Tracheal epithelial cell (primary cell): ENCODE data around the gene CHRNB1. TPM values are rescaled to one million over a fixed set of nuclear protein-coding genes. Genes with fewer than 3 reads are reported as not detected.

Source experiments
- total RNA-seq: library from RNA; depleted of rRNA; stranded (reverse); fragments of >200 nt; gene quantifications from 2 replicates; pipeline ENCODE4 v1.2.1, GENCODE V29; 2014

Gene CHRNB1
- 6.2 and 8.7 TPM in 2 replicates for total RNA-seq

DNA sequence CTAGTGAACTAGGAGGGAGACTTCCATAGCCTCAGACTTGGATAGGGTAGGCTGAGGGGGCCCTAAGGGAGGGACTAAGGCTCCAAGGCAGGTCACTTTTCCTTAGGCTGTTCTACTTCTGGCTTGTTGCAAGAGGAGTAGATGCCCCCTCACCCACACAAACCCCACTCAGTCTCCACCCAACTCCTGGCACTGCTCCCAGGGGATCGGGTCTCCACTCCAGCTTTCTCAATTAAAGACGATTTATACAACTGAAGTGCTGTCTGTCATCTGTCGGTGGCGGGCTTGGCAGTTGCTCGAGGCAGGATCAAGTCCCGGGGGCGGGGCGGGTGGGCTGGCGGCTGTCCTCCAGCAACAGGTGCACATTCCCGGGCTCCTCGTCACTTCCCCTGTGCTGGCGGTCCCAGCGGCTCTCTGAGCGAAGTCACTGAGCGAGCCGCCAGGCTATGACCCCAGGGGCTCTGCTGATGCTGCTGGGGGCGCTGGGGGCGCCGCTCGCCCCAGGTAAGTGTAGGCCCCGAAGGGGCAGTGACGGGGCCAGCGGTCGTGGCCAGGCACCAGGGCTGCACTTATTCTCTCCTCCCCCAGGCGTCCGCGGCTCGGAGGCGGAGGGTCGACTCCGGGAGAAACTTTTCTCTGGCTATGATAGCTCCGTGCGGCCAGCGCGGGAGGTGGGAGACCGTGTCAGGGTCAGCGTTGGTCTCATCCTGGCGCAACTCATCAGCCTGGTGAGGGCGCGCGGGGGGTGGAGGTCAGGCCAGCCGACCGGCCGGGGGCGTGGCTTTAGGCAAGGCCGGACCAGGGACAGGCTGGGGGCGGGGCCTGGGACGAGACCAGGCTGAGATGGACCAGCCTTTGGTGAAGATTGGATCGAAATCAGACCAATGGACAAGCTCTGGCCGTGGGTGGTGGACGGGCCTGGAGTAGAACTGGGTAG lies at the start of gene CHRNB1:
Gene CHRNB1, plus strand, starts transcription at position 380 of the 937 bp plus-strand sequence. Its CDS starts 67 bp downstream, at position 447.

DNA sequence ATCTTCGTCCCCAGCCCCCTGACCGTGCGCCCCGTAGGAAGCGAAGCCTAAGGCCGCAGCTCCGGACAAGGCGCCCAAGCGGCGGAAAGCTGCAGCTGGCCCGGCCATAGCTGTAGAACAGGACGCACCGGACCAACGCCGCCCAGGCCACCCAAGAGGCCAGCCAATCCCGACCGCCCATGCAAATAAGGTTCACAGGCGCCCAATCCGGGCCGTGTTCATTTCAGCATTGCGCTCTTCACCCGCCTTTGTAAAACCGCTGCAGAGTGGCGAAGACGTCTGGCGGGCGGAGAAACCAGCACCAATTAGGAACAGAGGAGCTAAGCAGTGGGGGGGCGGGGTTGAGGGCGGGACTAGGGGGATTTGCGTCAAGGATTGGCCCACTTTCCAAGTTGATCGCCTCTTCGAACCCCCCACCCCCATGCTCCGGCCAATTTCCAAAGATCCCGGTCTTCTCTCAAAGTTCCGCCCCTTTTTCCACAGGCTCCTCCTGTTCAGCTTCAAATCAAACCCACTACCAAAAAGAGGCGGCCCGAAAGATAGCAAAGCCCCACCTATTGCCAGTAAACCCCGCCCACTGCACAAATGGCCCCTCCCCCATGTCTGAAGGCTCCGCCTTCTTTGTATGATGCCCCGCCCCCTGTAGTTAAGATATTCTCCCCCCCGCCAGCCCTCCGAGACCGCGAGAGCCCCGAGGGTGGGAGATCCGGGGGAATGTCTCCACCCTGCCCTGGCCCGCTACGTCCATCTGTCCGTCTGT lies 40.7 kb upstream of the CHRNB1 start, which contains the start of gene TMEM256:
Gene TMEM256, minus strand, starts transcription at position 121 of the 760 bp plus-strand sequence. Its CDS starts 13 bp downstream, at position 108.

GRCh38 chr17:7407485-7408251 lies 37.2 kb upstream of the CHRNB1 start, which contains the start of gene NLGN2:
Gene NLGN2, plus strand, starts transcription at chr17:7407845. Its CDS starts 411 bp downstream, at chr17:7408256.

GRCh38 chr17:7419819-7420610 lies 24.8 kb upstream of the CHRNB1 start, which contains the start of gene SPEM1:
Gene SPEM1, plus strand, starts transcription at chr17:7420324. Its CDS starts 61 bp downstream, at chr17:7420385.

GRCh38 chr17:7425316-7425715 lies 19.5 kb upstream of the CHRNB1 start, which contains the start of gene SPEM2:
Gene SPEM2, plus strand, starts transcription at chr17:7425616. Its CDS starts 73 bp downstream, at chr17:7425689.

DNA sequence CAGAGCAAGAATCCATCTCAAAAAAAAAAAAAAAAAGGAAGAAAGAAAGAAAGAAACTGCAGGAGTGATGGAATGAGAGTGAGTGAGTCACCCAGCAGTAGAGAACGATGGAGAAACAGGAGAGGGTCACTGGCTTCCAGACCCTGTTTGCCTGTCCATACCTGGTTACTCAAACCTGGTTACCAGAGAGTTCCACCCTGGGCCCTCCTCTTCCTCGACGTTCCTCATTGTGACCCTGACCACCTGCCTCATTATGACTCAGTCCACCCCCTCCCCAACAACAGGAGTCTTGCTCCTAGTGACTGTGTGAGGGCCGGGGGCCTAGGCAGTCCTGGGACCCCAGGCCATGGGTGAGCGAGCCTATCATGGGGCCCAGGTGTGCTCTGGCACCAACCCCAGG lies 16.3 kb upstream of the CHRNB1 start, which contains the start of gene SPEM3:
Gene SPEM3, plus strand, starts transcription at position 301 of the 400 bp plus-strand sequence. Its CDS starts 46 bp downstream, at position 347.

GRCh38 chr17:7439462-7440112 lies 5.3 kb upstream of the CHRNB1 start, which contains the start of gene FGF11:
Gene FGF11, plus strand, starts transcription at chr17:7439512. Its CDS starts 109 bp downstream, at chr17:7439621.

GRCh38 chr17:7479213-7480088 lies 34.6 kb downstream of the CHRNB1 start, which contains the start of gene ZBTB4:
Gene ZBTB4, minus strand, starts transcription at chr17:7479631. Its CDS starts 12,830 bp downstream, at chr17:7466801.

GRCh38 chr17:7481275-7481674 lies 36.4 kb downstream of the CHRNB1 start, which contains the start of gene SLC35G6:
Gene SLC35G6, plus strand, starts transcription at chr17:7481446. Its CDS starts 71 bp downstream, at chr17:7481517.

DNA sequence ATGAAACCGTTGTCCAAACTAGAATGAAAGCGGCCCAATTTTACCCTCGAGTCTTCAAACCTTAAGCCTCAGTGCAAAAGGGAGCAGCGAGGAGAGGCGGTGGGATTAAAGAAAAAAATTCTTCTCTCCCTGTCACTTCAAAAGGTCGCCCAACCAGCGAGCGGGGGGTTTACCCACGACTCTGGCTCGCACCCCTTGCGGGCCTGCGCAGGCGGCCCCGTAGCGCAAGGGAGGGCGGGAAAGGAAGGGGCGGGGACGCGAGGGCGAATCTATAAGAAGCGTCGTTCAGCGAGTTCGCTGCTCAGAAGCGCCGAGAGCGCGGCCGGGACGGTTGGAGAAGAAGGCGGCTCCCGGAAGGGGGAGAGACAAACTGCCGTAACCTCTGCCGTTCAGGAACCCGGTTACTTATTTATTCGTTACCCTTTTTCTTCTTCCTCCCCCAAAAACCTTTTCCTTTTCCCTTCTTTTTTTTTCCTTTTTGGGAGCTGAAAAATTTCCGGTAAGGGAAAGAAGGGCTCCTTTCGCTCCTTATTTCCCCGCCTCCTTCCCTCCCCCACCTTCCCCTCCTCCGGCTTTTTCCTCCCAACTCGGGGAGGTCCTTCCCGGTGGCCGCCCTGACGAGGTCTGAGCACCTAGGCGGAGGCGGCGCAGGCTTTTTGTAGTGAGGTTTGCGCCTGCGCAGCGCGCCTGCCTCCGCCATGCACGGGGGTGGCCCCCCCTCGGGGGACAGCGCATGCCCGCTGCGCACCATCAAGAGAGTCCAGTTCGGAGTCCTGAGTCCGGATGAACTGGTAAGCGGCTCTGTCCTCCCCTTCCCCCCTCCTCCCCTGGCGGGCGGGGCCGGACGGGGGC lies 39.4 kb downstream of the CHRNB1 start, which contains the start of gene POLR2A:
Gene POLR2A, plus strand, starts transcription at position 300 of the 852 bp plus-strand sequence.

Other genes starting within 250 kb of the CHRNB1 start
- 1.9 and 6.0 TPM in 2 replicates for gene DLG4, start 225.2 kb upstream of the CHRNB1 start, total RNA-seq
- 252 and 304 TPM in 2 replicates for gene ACADVL, start 225.1 kb upstream of the CHRNB1 start, total RNA-seq
- 45.5 and 66.3 TPM in 2 replicates for gene DVL2, start 210.5 kb upstream of the CHRNB1 start, total RNA-seq
- 24.9 and 36.4 TPM in 2 replicates for gene PHF23, start 205.6 kb upstream of the CHRNB1 start, total RNA-seq
- gene GABARAP, start 202.6 kb upstream of the CHRNB1 start, total RNA-seq = 109 and 134 TPM in 2 replicates
- 20.5 and 25.4 TPM in 2 replicates for gene CTDNEP1, start 193.3 kb upstream of the CHRNB1 start, total RNA-seq
- 14.5 TPM in 2 replicates for gene ELP5, start 192.8 kb upstream of the CHRNB1 start, total RNA-seq
- 223 and 297 TPM in 2 replicates for gene CLDN7, start 182.6 kb upstream of the CHRNB1 start, total RNA-seq
- gene SLC2A4, start 163.3 kb upstream of the CHRNB1 start, total RNA-seq = 0.24 TPM in 1 of 2 replicates, not detected in the other
- gene YBX2, start 150.4 kb upstream of the CHRNB1 start, total RNA-seq = 0.43 and 0.96 TPM in 2 replicates
- gene EIF5A, start 137.4 kb upstream of the CHRNB1 start, total RNA-seq = 273 and 472 TPM in 2 replicates
- 32.2 and 33.7 TPM in 2 replicates for gene GPS2, start 129.7 kb upstream of the CHRNB1 start, total RNA-seq
- gene NEURL4, start 115.7 kb upstream of the CHRNB1 start, total RNA-seq = 14.5 and 17.6 TPM in 2 replicates
- gene ACAP1, start 108.5 kb upstream of the CHRNB1 start, total RNA-seq = 0.21 and 1.9 TPM in 2 replicates
- 28.1 and 54.0 TPM in 2 replicates for gene KCTD11, start 92.9 kb upstream of the CHRNB1 start, total RNA-seq
- gene TMEM95, start 89.9 kb upstream of the CHRNB1 start, total RNA-seq = not detected in 2 replicates
- 9.9 and 11.9 TPM in 2 replicates for gene TNK1, start 64.0 kb upstream of the CHRNB1 start, total RNA-seq
- gene PLSCR3, start 50.5 kb upstream of the CHRNB1 start, total RNA-seq = 15.8 and 35.2 TPM in 2 replicates
- 125 and 144 TPM in 2 replicates for gene TMEM256, start 41.0 kb upstream of the CHRNB1 start, total RNA-seq
- 1.9 TPM in 2 replicates for gene NLGN2, start 37.2 kb upstream of the CHRNB1 start, total RNA-seq
- not detected in 2 replicates for gene SPEM1, start 24.7 kb upstream of the CHRNB1 start, total RNA-seq
- not detected in 2 replicates for gene SPEM2, start 19.4 kb upstream of the CHRNB1 start, total RNA-seq
- not detected in 2 replicates for gene SPEM3, start 16.2 kb upstream of the CHRNB1 start, total RNA-seq
- 13.4 and 28.7 TPM in 2 replicates for gene TMEM102, start 9.6 kb upstream of the CHRNB1 start, total RNA-seq
- gene FGF11, start 5.5 kb upstream of the CHRNB1 start, total RNA-seq = 23.7 and 32.8 TPM in 2 replicates
- 16.4 and 22.4 TPM in 2 replicates for gene ZBTB4, start 34.6 kb downstream of the CHRNB1 start, total RNA-seq
- gene SLC35G6, start 36.4 kb downstream of the CHRNB1 start, total RNA-seq = not detected in 2 replicates
- 40.7 and 46.7 TPM in 2 replicates for gene POLR2A, start 39.3 kb downstream of the CHRNB1 start, total RNA-seq
- 2.2 and 4.0 TPM in 2 replicates for gene TNFSF12, start 104.0 kb downstream of the CHRNB1 start, total RNA-seq
- 5.3 and 8.2 TPM in 2 replicates for gene TNFSF13, start 113.7 kb downstream of the CHRNB1 start, total RNA-seq
- 102 and 137 TPM in 2 replicates for gene SENP3, start 116.9 kb downstream of the CHRNB1 start, total RNA-seq
- 12.8 and 21.3 TPM in 2 replicates for gene CD68, start 134.6 kb downstream of the CHRNB1 start, total RNA-seq
- 92.1 and 93.3 TPM in 2 replicates for gene MPDU1, start 138.8 kb downstream of the CHRNB1 start, total RNA-seq
- gene SOX15, start 145.0 kb downstream of the CHRNB1 start, total RNA-seq = 30.6 and 59.9 TPM in 2 replicates
- gene FXR2, start 169.8 kb downstream of the CHRNB1 start, total RNA-seq = 42.8 and 59.8 TPM in 2 replicates
- gene SAT2, start 182.8 kb downstream of the CHRNB1 start, total RNA-seq = 24.9 and 27.0 TPM in 2 replicates
- gene SHBG, start 185.1 kb downstream of the CHRNB1 start, total RNA-seq = 0.43 and 0.48 TPM in 2 replicates
- gene ATP1B2, start 205.9 kb downstream of the CHRNB1 start, total RNA-seq = not detected in 2 replicates
- 15.8 and 23.1 TPM in 2 replicates for gene TP53, start 242.4 kb downstream of the CHRNB1 start, total RNA-seq
- 4.6 and 4.7 TPM in 2 replicates for gene WRAP53, start 243.4 kb downstream of the CHRNB1 start, total RNA-seq